ENCODE data around the gene ARL15. TPM values are rescaled to one million over a fixed set of nuclear protein-coding genes. Genes with fewer than 3 reads are reported as not detected.

ARL15 gene
- total and polyA plus RNA-seq, 2 donors (not counting 1 experiment from before 2014, with no cell fraction given) = 5.8 to 20.5 TPM

- no peak overlapping the region for H3K4me3 ChIP-seq (ENCODE audit: control extremely low read depth in 1 of 5, extremely low read depth in 1 of 5, insufficient read depth in 1 of 5, low read depth in 2 of 5, low read length in 4 of 5)
- POLR2A ChIA-PET = no interaction called here
- intact Hi-C loops (cut with micrococcal nuclease) = no loop called here
- H3K9ac ChIP-seq (ENCODE audit: low read length) = no peak overlapping the region
- Mint-ChIP-seq H3K4me3 (no peak overlapping the region), H3K9me3 (ENCODE audit: insufficient read depth) (no peaks in the 10 kb centered on the region), H3K27me3 (no peaks in the 10 kb centered on the region), H3K27ac (no peak overlapping the region), H3K4me1 (peaks cover 6% of the 10 kb centered on the region)
- H3K27me3 ChIP-seq (replicated peaks in 1 of 4; ENCODE audit: control extremely low read depth in 1 of 4, control insufficient read depth in 3 of 4, insufficient read depth in 4 of 4, low read length in 3 of 4) = no peaks in the 10 kb centered on the region
- H3K9me3 ChIP-seq (ENCODE audit: control extremely low read depth in 1 of 3, control insufficient read depth in 2 of 3, insufficient read depth in 1 of 3, low read length in 2 of 3) = no peaks in the 10 kb centered on the region
- ATAC-seq (ENCODE audit: low read depth) (no peak), DNase-seq (no peak)
- H3K79me2 ChIP-seq (ENCODE audit: control insufficient read depth, insufficient read depth, low read length) = no peaks in the 10 kb centered on the region
- no peaks in the 10 kb centered on the region for H4K20me1 ChIP-seq (ENCODE audit: control insufficient read depth, insufficient read depth, low read length, poor library complexity, severe bottlenecking)
- CTCF ChIA-PET = no interaction called here
- peaks cover 0 to 2% of the 10 kb centered on the region in 2 experiments for H3K36me3 ChIP-seq (replicated peaks in 1 of 2; ENCODE audit: control extremely low read depth in 1 of 2, control insufficient read depth in 1 of 2, extremely low read depth in 1 of 2, insufficient read depth in 2 of 2, low read length in 1 of 2)
- no peak for TF ChIP-seq CTCF (IDR thresholded peaks at IDR 0.05)
- no peak for TF ChIP-seq EZH2 (IDR thresholded peaks at IDR 0.05; ENCODE audit: borderline replicate concordance, insufficient read depth, low read depth, low read length, poor library complexity, severe bottlenecking)
- no peak overlapping the region for H3K4me2 ChIP-seq (replicated peaks; ENCODE audit: low read depth, low read length, poor library complexity, severe bottlenecking)
- no peaks in the 10 kb centered on the region for H3K4me1 ChIP-seq (ENCODE audit: control insufficient read depth in 2 of 2, insufficient read depth in 2 of 2, low read length in 2 of 2)
- no peak overlapping the region for H2AFZ ChIP-seq (ENCODE audit: insufficient read depth, low read depth, low read length, poor library complexity, severe bottlenecking)
- H3K27ac ChIP-seq (ENCODE audit: low read length in 2 of 2) = no peak overlapping the region
Measured at GRCh38 chr5:53882676-53883031, 427.7 kb downstream of the ARL15 start.

- Histone ChIP-seq H3K4me3 (ENCODE audit: control extremely low read depth in 1 of 5, extremely low read depth in 1 of 5, insufficient read depth in 1 of 5, low read depth in 2 of 5, low read length in 4 of 5) (no peak overlapping the region), H4K20me1 (ENCODE audit: control insufficient read depth, insufficient read depth, low read length, poor library complexity, severe bottlenecking) (no peaks in the 10 kb centered on the region), H3K27me3 (replicated peaks in 1 of 4; ENCODE audit: control extremely low read depth in 1 of 4, control insufficient read depth in 3 of 4, insufficient read depth in 4 of 4, low read length in 3 of 4) (no peaks in the 10 kb centered on the region), H3K4me1 (ENCODE audit: control insufficient read depth in 2 of 2, insufficient read depth in 2 of 2, low read length in 2 of 2) (no peaks in the 10 kb centered on the region), H2AFZ (ENCODE audit: insufficient read depth, low read depth, low read length, poor library complexity, severe bottlenecking) (no peak overlapping the region), H3K36me3 (replicated peaks in 1 of 2; ENCODE audit: control extremely low read depth in 1 of 2, control insufficient read depth in 1 of 2, extremely low read depth in 1 of 2, insufficient read depth in 2 of 2, low read length in 1 of 2) (peaks cover 0 to 2% of the 10 kb centered on the region in 2 experiments), H3K9ac (ENCODE audit: low read length) (no peak overlapping the region), H3K4me2 (replicated peaks; ENCODE audit: low read depth, low read length, poor library complexity, severe bottlenecking) (no peak overlapping the region), H3K9me3 (ENCODE audit: control extremely low read depth in 1 of 3, control insufficient read depth in 2 of 3, insufficient read depth in 1 of 3, low read length in 2 of 3) (no peaks in the 10 kb centered on the region), H3K79me2 (ENCODE audit: control insufficient read depth, insufficient read depth, low read length) (no peaks in the 10 kb centered on the region), H3K27ac (ENCODE audit: low read length in 2 of 2) (no peak overlapping the region)
- TF ChIP-seq EZH2 (IDR thresholded peaks at IDR 0.05; ENCODE audit: borderline replicate concordance, insufficient read depth, low read depth, low read length, poor library complexity, severe bottlenecking) (no peak), CTCF (IDR thresholded peaks at IDR 0.05) (no peak)
- POLR2A ChIA-PET = no interaction called here
- Mint-ChIP-seq H3K9me3 (ENCODE audit: insufficient read depth) (no peaks in the 10 kb centered on the region), H3K27me3 (no peaks in the 10 kb centered on the region), H3K27ac (no peak overlapping the region), H3K4me1 (peaks cover 6% of the 10 kb centered on the region), H3K4me3 (no peak overlapping the region)
- ATAC-seq (ENCODE audit: low read depth) (no peak), DNase-seq (no peak)
- intact Hi-C loops (cut with micrococcal nuclease) = no loop called here
- CTCF ChIA-PET = no interaction called here
- WGBS (ENCODE audit: insufficient coverage) = no CpG with 5 or more reads among the region's 1 CpG
Measured at GRCh38 chr5:53882006-53882675, 428.2 kb downstream of the ARL15 start.

Data from B cell (primary cell).